K562 (cell line): Measurements from ENCODE around the gene CMIP. TPM values are rescaled to one million over a fixed set of nuclear protein-coding genes. Genes with fewer than 3 reads are reported as not detected.

ENCODE experiments used
- ATAC-seq: fragments of 200-7000 bp; cut with Tn5 transposase; 3 replicates; pipeline ENCODE4 v1.9.1; 2020; ENCODE audit warnings: moderate library complexity
- BruUV-seq: library from RNA; stranded (reverse); fragments of 400-500 nt; replicated peaks from 2 replicates; lab custom pipeline; 2021; lab: Mats Ljungman, UMichigan
- CTCF ChIA-PET: fragments of 300-600 bp; formaldehyde crosslinking; extraction: SDS; loops from one replicate; lab custom pipeline; 2021; ENCODE audit warnings: low intra/inter-chr PET ratio; lab: Yijun Ruan, JAX
- POLR2A ChIA-PET: fragments of 300-600, 350-650 bp; sonication (Branson Sonifier 250); formaldehyde crosslinking; extraction: SDS; loops from one replicate; lab custom pipeline; 2021; ENCODE audit warnings: antibody characterized with exemption, inconsistent platforms; lab: Yijun Ruan, JAX
- DNase-seq, 4 experiments: peaks; one replicate each; pipeline versions ENCODE4 v3.0.0 to v3.0.0-alpha.2; 2011 to 2018; ENCODE audit warnings: low spot score in 3 of 4, mixed read lengths in 3 of 4; ENCODE audit errors: extremely low read depth in 1 of 4
- FAIRE-seq: peaks from 2 replicates; lab custom pipeline; 2011; peaks lifted over from hg19 to GRCh38; lab: Jason Lieb, UNC
- H2AFZ ChIP-seq: 2 replicates; pipeline ENCODE4 v1.6.0; 2011; ENCODE audit warnings: low read depth, low read length, control low read depth, inconsistent platforms
- H3K27ac ChIP-seq: fragments of 200-600 bp; 3 replicates; pipeline ENCODE4 v1.8.0; 2011; ENCODE audit warnings: low read depth, mild to moderate bottlenecking, control low read depth, inconsistent platforms, low read length, moderate library complexity, mixed read lengths; ENCODE audit errors: extremely low read depth
- H3K27me3 ChIP-seq, 2 experiments: fragments of 300-600 bp in 1 of 2; 2 replicates in 1 of 2; 3 replicates in 1 of 2; pipeline versions ENCODE4 v1.6.0 to v1.8.0; 2011; ENCODE audit warnings: inconsistent platforms in 2 of 2, low read length in 2 of 2, mild to moderate bottlenecking in 1 of 2, mixed read lengths in 1 of 2, moderate library complexity in 1 of 2; ENCODE audit not compliant: control insufficient read depth in 2 of 2, insufficient read depth in 2 of 2
- H3K36me3 ChIP-seq: fragments of 300-600 bp; 3 replicates; pipeline ENCODE4 v1.8.0; 2011; ENCODE audit warnings: mild to moderate bottlenecking, low read length, inconsistent platforms; ENCODE audit not compliant: control insufficient read depth, insufficient read depth
- H3K4me1 ChIP-seq, 2 experiments: fragments of 200-600 bp in 1 of 2; replicated peaks in 1 of 2; 2 replicates in 1 of 2; 3 replicates in 1 of 2; pipeline versions ENCODE4 v1.5.1 to v1.8.0; 2011; ENCODE audit warnings: inconsistent platforms in 2 of 2, low read length in 2 of 2, mild to moderate bottlenecking in 1 of 2, mixed read lengths in 1 of 2, moderate library complexity in 1 of 2; ENCODE audit not compliant: control insufficient read depth in 2 of 2, insufficient read depth in 2 of 2
- H3K4me2 ChIP-seq: 2 replicates; pipeline ENCODE4 v1.6.1; 2011; ENCODE audit warnings: low read length, control low read depth, inconsistent platforms, mixed read lengths; ENCODE audit not compliant: insufficient read depth
- H3K4me3 ChIP-seq: fragments of 200-600 bp; sonication (generic), shearing (Covaris generic); 2 replicates; pipeline ENCODE4 v1.5.1; 2016; ENCODE audit warnings: control low read depth, inconsistent platforms
- H3K79me2 ChIP-seq: fragments of 200-600 bp; 3 replicates; pipeline ENCODE4 v1.8.0; 2011; ENCODE audit warnings: low read length, inconsistent platforms; ENCODE audit not compliant: control insufficient read depth, insufficient read depth
- H3K9ac ChIP-seq, 2 experiments: 2 replicates each; pipeline versions ENCODE4 v1.6.0 to v1.6.1; 2011; ENCODE audit warnings: low read depth in 2 of 2, low read length in 2 of 2, control low read depth in 1 of 2, inconsistent platforms in 1 of 2, mild to moderate bottlenecking in 1 of 2, mixed read lengths in 1 of 2; ENCODE audit not compliant: insufficient read depth in 1 of 2
- H3K9me1 ChIP-seq: one replicate; pipeline ENCODE4 v1.6.0; 2011; ENCODE audit warnings: inconsistent platforms, mild to moderate bottlenecking, low read length, moderate library complexity; ENCODE audit not compliant: control insufficient read depth, insufficient read depth
- H3K9me3 ChIP-seq: replicated peaks from 2 replicates; pipeline ENCODE4 v1.5.1; 2011; ENCODE audit warnings: low read depth, low read length, inconsistent platforms; ENCODE audit not compliant: control insufficient read depth, insufficient read depth
- H4K20me1 ChIP-seq: replicated peaks from 2 replicates; pipeline ENCODE4 v1.6.1; 2011; ENCODE audit warnings: low read length, inconsistent platforms, mixed read lengths; ENCODE audit not compliant: control insufficient read depth, insufficient read depth
- BMI1 ChIP-seq: fragments of 150-350 bp; IDR thresholded peaks from 2 replicates; pipeline ENCODE4 v1.6.1; 2014; ENCODE audit warnings: low read length
- CHD2 ChIP-seq: IDR thresholded peaks from 2 replicates; pipeline ENCODE4 v1.6.1; 2011; ENCODE audit warnings: low read depth, low read length
- DMBX1 ChIP-seq: fragments of 250-450 bp; sonication (Bioruptor Pico); IDR thresholded peaks from 2 replicates; pipeline ENCODE4 v1.8.0; 2022; ENCODE audit warnings: inconsistent platforms, mild to moderate bottlenecking, moderate library complexity, borderline replicate concordance
- FIP1L1 ChIP-seq: fragments of 200-400 bp; formaldehyde crosslinking; IDR thresholded peaks from 2 replicates; pipeline ENCODE4 v1.6.1; 2018; ENCODE audit warnings: mild to moderate bottlenecking, low read depth, low read length; ENCODE audit not compliant: poor library complexity, severe bottlenecking
- GTF2E2 ChIP-seq: fragments of 200-800 bp; sonication (Bioruptor generic); IDR thresholded peaks from 2 replicates; pipeline ENCODE4 v1.6.1; 2016; ENCODE audit warnings: missing genetic modification characterization, missing compliant biosample characterization
- HMG20A ChIP-seq: fragments of 450-650 bp; formaldehyde crosslinking; conservative IDR thresholded peaks from 2 replicates; pipeline ENCODE4 v1.4.0; 2020; ENCODE audit warnings: mild to moderate bottlenecking, mixed read lengths
- NR2F6 ChIP-seq: fragments of 450-650 bp; formaldehyde crosslinking; IDR thresholded peaks from 2 replicates; pipeline ENCODE4 v1.4.0; 2020; ENCODE audit warnings: mild to moderate bottlenecking
- PHB2 ChIP-seq: fragments of 450-650 bp; IDR thresholded peaks from 2 replicates; pipeline ENCODE4 v1.6.1; 2017; ENCODE audit warnings: low read depth
- PRMT5 ChIP-seq: sonication (generic); formaldehyde crosslinking; IDR thresholded peaks from 2 replicates; pipeline ENCODE4 v1.5.0; 2020; ENCODE audit warnings: missing genetic modification reagents
- RBM34 ChIP-seq: fragments of 200-400 bp; formaldehyde crosslinking; IDR thresholded peaks from 2 replicates; pipeline ENCODE4 v1.6.1; 2018; ENCODE audit warnings: low read length, borderline replicate concordance; ENCODE audit not compliant: insufficient read depth
- XRCC3 ChIP-seq: fragments of 450-650 bp; IDR thresholded peaks from 2 replicates; pipeline ENCODE4 v1.6.1; 2017; ENCODE audit warnings: mild to moderate bottlenecking, moderate library complexity
- ZNF146 ChIP-seq: IDR thresholded peaks from one replicate; pipeline ENCODE4 v1.6.1; 2018; ENCODE audit warnings: missing compliant biosample characterization; ENCODE audit not compliant: unreplicated experiment
- WGBS: fragments of 100-300 bp; shearing (Covaris generic); methylation state at CpG from one replicate; pipeline ENCODE4 v1.1.6; 2016; ENCODE audit warnings: low coverage, mixed read lengths; ENCODE audit not compliant: insufficient coverage; ENCODE audit errors: missing lambda C conversion rate; 5-methylcytosine and 5-hydroxymethylcytosine counted together
- in situ Hi-C: fragments of 300-500 bp; cut with MboI; formaldehyde crosslinking; loops from 4 replicates; pipeline ENCODE4 v1.15.0; 2018; ENCODE audit warnings: inconsistent platforms, mixed read lengths
- intact Hi-C: fragments of 100-400 bp; cut with micrococcal nuclease; formaldehyde crosslinking; loops from 2 replicates; pipeline ENCODE4 v1.14.2; 2022
- polyA plus RNA-seq, 8 experiments: library from polyadenylated mRNA; depleted of rRNA in 4 of 8; stranded (reverse) in 5 of 8; unstranded in 3 of 8; fragments of >200 nt; fragmentation: Nextera tagmentation in 2 of 8; fragmentation: Illumina TruSeq in 1 of 8; extraction: Ambion mirVana in 2 of 8; extraction: Trizol in 1 of 8; gene quantifications; 2 replicates each; pipeline versions ENCODE4 v1.2.1 to v1.2.3, GENCODE V29; 2011 to 2014; ENCODE audit warnings: inconsistent platforms in 1 of 8, missing spikeins in 1 of 8
- total RNA-seq, 7 experiments: library from RNA; depleted of rRNA in 6 of 7; stranded (reverse); fragments of >200 nt in 6 of 7; fragmentation: Illumina TruSeq in 2 of 7; extraction: Trizol in 2 of 7; gene quantifications; 2 replicates each; pipeline versions ENCODE4 v1.2.1 to v1.2.3, GENCODE V29; 2011 to 2021; ENCODE audit warnings: low replicate concordance in 1 of 7
- TF ChIP-seq, protein P1 (sequence below): fragments of 250-450 bp; sonication (Bioruptor Pico); IDR thresholded peaks from 2 replicates; pipeline ENCODE4 v1.5.0; 2021; ENCODE audit warnings: mild to moderate bottlenecking, moderate library complexity

The CMIP gene
- total and polyA plus RNA-seq, 9 of the 15 experiments (the other 6 are each of a cell fraction or from before 2014, with no cell fraction given), result 0.94 to 82.5 (median 10.3) TPM

- in situ Hi-C loops, result no loop called here
- CTCF ChIA-PET, result no interaction called here
- intact Hi-C loops, result no loop called here
- no TSS peak for BruUV-seq
- Histone ChIP-seq H3K27me3 (no peaks in the 10 kb centered on the region), H3K9ac (peak overlapping the region in 1 of 2 experiments; percentile 14; a peak in 1 of 4 replicates), H3K27ac (no peak overlapping the region), H3K9me3 (peaks cover 5% of the 10 kb centered on the region; the same call in 1 of the 2 replicates), H3K36me3 (peaks cover 48% of the 10 kb centered on the region), H3K79me2 (peaks cover 100% of the 10 kb centered on the region), H3K4me3 (no peak overlapping the region), H3K4me2 (no peak overlapping the region), H2AFZ (no peak overlapping the region), H4K20me1 (0 out of 2 replicates have a peak, but pooled peaks cover 5% of the 10 kb centered on the region), H3K4me1 (peaks cover 64 to 66% of the 10 kb centered on the region in 2 experiments), H3K9me1 (peaks cover 11% of the 10 kb centered on the region)
- POLR2A ChIA-PET, result interaction anchor here (0.9 kb wide), 1 partner anchor 15 kb away, joined by 4 read pairs; no protein-coding TSS in a partner anchor
- no peak for FAIRE-seq
- DNase-seq, result no peak
- no peak for ATAC-seq
- no peak for TF ChIP-seq XRCC3
- no peak for TF ChIP-seq DMBX1
- no peak for TF ChIP-seq NR2F6
- TF ChIP-seq PRMT5, result no peak
- no peak for TF ChIP-seq HMG20A
- TF ChIP-seq RBM34, result no peak
- TF ChIP-seq FIP1L1, result no peak
- TF ChIP-seq GTF2E2 (tag), result no peak
- no peak for TF ChIP-seq PHB2
- TF ChIP-seq ZNF146 (CRISPR knock-in tag), result no peak
- no peak for TF ChIP-seq CHD2
- no peak for TF ChIP-seq BMI1
- TF ChIP-seq, protein P1, sequence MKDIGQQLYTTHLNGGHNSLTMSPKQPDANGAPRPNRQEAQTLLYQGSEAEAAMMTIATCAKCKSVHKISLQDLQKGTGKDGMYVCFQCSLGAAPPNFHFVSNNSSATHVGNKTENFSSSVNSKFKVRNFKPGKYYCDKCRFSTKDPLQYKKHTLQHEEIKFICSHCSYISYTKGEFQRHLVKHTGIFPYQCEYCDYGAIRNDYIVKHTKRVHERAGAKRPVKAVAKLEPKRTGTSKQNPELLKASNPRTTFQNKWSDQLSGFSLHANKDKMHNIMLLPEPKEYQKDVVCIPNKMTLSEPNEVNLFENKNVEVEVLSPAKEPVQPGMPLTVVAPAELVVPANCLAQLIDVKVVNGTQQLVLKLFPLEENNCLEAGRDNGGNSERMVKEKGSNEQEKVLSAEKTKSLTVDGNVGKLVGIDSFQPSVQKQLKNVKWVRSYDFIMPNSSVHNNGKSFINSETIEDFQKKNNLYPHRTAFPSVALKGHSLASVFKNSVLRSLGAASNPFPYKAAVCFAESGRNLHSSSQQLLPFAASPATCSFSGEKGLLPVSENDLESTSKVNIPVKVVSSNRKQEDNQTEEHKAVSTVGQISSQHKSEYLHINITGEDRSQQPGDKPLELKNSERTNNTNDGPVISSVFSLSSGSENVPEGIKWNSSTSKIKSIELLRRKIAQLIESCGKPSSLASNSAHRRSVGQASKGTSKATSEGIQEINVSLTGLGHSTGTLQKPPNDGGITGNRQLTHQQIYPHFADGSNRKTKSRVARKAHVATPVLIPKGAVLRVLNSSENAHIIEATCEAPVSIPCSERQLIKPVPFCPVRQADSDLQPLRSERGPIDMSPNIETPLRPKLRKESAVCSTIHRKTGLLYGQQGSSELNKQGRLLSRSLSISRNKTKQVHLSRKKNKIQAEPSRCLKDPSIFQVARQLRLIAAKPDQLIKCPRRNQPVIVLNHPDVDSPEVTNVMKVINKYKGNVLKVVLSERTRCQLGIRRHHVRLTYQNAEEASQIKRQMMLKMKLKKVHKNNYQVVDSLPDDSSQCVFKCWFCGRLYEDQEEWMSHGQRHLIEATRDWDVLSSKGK, result no peak
- 85% methylated on average over 13 of the region's 13 CpGs for WGBS
Measured at GRCh38 chr16:81455006-81455405, 10.4 kb downstream of the CMIP start.
